Suppressor macrophage treated with lipopolysaccharide for 4 hours (primary cell): ENCODE data around the gene MED22.
"Not testable (repeated sequence)": the region's sequence is repeated elsewhere in the genome, so short reads cannot be mapped to it uniquely, and the experiment has no call there.

Source experiments
- DNase-seq: peaks from one replicate; pipeline ENCODE4 v3.0.0-alpha.2; 2020

Gene MED22

DNA sequence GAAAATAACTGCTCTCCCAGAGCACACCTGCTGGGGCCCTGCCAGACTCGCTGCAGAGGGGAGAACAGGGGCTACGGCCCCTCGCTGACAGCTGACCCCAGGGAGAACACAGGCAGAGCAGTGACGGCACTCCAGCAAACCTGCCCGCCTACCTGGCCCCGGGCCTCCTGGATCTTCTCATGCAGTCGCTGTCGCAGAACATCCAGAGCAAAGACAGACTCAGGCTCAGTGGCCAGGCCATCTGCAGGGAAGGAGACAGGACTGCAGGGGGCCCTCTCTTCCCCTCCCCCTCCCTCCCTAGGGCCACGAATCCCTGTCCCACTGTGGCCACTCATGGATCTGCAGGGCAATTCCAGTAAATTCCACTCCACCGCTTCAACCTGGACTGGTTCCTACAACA, 14.4 kb downstream of the MED22 start:
- no peak for DNase-seq

DNA sequence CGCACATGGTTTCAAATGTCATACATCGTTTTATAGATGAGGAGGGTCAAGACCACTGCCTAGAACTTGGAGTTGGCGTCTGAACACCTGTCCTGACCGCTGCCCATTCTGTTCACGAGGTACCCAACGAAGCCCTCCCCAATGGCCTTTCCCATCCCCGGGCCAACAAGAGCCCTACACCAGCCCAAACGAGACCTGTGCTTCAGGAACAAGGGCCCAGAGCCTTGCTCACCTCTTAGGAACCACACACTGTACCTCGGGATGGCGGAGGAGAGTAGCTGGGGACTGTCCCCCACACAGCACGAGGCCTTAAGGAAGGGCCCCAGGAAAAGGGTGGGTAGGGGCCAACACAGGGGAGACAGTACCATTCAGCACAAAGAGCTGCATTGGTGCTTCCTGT, 14.9 kb downstream of the MED22 start:
- no peak for DNase-seq

DNA sequence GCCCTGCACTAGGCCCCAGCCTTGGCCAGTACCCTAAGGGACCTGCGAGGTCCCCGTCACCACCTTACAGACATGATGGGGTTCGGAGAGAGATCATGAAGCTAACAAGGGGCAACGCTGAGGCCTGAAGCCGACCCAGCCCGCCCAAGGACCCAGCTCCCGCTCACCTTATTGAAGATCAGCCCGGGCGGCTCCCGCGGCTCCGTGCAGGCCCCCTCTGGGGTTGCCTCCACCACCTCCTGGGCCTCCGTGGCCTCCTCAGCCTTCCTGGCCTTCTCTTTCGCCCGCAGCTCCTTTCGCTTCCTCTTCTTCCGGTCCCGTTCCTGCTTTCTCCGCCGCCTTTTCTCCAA, 15.6 kb downstream of the MED22 start:
- DNase-seq, result no peak

DNA sequence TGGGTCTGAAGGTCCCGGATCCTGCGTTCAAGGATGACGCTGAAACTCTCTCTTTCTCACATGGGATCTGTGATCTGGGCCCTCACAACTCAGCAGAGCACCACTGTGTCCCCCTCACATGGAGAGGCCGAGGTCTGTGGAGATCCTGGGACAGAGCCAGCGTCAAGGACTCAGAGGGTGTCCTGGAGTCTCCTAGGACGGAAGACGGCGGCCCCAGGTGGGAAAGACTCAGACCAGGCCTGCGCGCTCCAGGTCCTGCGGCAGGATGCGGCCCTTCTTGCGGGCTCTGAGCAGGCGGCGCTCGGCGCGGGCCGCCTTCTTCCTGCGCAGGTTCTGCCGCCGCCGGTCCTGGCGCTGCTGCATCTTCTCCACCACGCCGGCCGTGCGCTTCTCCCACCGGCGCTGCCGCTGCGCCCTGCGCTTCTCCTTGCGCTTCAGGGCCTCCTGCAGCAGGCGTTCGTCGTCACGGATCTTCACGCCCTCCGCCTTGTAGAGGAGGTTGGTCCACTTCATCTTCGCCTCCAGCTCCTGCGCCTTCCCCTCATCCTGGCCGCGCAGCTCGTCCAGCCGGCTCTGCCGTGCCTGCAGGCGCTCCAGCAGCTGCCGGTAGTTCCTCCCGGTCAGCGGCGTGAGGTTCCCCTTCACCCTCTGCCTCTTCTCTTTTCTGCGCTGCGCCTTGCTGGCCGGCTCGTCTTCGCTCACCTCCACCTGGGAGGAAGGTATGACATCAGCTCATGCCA, 16.1 kb downstream of the MED22 start:
- no peak for DNase-seq

DNA sequence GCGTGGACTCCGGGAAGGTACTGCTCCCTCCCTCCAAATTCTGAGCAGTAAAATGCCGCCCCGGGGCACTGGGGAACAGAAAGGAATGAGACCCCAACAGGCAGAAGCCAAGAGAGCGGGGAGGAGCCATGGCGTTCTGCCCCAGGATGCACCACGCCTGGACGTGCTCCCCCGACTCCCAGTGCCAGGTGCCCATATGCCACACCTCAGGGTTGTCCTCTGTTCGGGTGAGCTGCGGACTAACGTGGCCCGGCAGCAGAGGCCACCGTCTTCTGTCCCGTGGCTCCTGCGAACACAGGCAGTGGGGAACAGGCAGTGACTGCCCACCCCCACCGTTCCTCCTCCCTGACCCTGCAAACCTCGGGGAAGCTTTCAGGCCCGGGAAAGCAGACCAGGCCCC, 16.7 kb downstream of the MED22 start:
- DNase-seq, result no peak

DNA sequence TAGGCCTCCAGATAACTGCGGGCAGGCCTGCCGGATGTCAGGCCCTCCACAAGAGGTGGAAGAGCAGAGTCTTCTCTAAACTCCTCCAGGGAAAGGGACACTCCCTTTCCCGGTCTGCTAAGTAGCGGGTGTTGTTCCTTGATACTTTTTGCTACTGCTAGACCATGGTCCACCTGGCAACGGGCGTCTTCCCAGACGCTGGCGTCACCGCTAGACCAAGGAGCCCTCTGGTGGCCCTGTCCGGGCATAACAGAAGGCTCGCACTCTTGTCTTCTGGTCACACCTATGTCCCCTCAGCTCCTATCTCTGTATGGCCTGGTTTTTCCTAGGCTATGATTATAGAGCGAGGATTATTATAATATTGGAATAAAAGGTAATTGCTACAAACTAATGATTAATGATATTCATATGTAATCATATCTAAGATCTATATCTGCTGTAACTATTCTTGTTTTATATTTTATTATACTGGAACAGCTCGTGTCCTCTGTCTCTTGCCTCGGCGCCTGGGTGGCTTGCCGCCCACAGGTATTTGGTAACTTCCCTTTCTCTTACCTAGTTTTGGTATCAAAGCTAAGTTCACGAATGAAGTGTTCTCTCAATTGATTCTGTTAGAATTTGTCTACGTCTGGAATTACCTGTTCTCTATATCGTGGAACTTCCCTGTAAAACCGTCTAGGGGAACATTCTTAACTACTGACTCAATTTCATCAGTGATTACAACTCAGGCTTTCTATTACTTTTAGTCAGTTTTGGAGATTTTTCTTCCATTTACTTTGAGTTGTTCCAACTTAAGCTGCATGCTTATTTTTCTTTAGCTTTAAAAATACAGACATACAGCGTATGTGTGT, 18.4 kb downstream of the MED22 start:
- not testable (repeated sequence) for DNase-seq

DNA sequence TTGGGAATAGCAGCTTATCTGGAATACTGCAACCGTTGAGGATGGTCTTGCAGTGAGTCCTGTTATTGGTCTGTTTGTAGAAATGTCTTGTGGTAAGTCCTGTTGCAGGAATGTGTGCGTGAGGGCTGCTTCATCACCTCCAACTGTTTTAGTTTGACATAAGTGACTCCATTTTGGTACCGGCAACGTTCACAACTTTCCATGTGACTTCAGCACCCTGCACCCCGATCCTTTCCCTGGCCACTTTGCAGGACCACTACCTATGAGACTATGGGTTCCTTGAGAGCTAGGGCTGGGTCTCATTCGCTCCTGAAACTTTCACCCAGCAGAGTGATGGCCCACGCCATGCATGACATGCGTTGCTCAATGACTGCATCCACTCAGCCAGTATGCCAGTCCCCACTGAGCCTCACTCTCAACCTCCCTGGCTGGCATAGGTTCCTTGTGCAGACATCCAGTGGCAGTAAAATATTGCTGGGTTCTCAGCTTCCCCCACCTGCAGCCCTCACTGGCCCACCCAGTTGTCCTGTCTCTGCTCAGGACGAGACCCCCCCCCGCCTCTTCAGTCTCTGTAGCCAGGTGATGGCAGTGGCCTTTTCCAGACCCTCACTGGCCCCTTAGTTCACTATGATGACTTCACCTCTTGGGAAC, 20.0 kb downstream of the MED22 start:
- DNase-seq, result no peak

DNA sequence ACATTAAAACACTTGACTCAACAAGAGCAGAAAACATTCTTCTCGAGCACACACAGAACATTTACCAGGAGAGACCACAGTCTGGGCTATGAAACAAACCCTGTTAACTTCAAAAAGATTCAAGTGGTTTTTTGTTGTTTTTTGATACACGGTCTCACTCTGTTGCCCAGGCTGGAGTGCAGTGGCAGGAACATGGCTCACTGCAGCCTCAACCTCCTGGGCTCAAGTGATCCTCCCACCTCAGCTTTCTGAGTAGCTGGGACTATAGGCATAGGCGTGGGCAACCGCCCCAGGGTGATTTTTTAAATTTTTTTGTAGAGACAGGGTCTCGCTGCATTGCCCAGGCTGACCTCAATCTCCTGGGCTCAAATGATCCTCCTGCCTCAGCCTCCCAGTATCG, 20.9 kb downstream of the MED22 start:
- not testable (repeated sequence) for DNase-seq

DNA sequence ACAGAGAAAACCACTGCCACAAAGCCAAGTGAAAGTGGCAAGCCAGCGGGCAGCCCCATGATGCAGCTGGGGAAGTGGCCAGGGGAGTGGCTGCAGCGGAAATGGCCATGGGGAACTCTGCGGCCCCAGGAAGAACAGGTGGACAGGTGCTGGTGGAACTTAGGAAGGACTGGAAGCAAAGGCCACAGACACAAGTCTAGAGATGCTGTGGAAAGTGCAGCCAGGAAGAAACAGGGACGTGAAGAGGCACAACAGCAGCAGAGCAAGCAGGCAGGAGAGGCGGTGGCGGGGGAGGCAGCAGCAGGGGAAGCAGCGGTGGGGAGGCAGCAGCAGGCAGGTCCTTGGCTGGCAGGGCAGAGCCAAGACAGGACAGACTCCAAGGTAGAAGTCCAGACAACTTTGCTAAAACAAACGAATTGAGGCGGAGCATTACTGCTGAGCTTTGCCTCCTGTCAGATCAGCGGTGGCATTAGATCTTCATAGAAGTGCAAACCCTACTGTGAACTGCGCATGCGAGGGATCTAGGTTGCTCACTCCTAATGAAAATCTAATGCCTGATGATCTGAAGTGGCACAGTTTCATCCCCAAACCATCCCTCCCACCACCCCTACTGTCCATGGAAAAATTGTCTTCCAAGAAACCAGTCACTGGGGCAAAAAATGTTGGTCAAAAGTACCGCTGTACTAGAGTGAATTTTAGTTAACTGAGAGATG, 23.8 kb downstream of the MED22 start:
- no peak for DNase-seq

DNA sequence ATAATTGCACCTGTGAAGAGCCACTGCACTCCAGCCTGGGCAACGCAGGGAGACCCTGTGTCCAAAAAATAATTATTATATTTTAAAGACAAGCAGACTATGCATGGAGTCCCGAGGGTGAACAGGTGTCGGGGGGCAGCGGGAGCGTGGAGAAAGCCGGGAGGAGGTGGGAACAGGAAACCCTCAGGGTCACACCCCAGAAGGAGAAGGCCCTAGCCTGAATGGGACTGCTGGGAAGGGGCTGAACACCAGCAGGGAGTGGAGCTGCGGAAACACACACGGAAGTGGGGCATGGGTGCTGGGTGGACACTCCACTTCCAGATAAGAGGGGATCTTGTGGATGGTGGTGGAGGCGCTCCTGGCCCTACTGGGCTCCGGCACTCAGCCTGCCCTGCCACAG, 24.7 kb downstream of the MED22 start:
- no peak for DNase-seq

DNA sequence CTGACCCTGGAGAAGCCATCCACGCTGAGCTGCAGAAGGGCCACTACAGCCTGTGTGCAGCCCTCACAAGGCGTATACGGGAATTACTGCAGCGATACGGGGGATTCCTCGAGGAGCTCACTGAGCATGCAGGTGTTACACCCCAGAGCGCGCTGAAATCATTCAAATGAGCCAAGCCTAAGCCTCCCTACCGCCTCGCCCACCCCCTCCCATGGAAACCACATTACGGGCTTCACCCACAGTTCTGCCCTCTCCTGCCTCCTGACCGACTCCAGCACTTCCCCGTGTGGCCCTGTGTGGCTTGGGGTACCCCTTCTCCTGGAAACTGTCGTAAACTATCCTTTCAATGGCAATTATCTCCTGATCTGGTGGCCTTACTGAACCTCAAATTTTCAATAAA, 25.2 kb downstream of the MED22 start:
- no peak for DNase-seq

DNA sequence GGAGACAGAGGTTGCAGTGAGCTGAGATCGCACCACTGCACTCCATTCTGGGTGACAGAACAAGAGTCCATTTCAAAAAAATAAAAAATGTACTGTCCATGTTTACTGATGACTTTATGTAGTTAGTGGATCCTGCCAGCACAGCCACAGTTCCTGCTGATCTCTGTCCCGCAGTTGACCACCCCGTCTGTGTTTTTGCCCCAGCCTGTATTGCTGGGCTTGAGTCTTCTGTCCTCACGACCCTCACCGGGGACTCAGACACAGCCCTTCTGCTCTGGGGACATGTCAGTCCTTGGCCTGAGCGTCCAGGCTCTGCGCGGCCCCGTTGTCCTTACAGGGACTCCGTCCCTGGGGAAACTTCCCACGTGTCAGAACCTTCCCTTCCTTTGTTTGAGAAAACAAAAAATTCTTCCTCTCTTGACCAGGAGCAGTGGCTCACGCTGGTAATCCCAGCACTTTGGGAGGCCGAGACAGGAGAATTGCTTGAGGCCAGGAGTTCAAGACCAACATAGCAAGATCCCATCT, 26.5 kb downstream of the MED22 start:
- no peak for DNase-seq

DNA sequence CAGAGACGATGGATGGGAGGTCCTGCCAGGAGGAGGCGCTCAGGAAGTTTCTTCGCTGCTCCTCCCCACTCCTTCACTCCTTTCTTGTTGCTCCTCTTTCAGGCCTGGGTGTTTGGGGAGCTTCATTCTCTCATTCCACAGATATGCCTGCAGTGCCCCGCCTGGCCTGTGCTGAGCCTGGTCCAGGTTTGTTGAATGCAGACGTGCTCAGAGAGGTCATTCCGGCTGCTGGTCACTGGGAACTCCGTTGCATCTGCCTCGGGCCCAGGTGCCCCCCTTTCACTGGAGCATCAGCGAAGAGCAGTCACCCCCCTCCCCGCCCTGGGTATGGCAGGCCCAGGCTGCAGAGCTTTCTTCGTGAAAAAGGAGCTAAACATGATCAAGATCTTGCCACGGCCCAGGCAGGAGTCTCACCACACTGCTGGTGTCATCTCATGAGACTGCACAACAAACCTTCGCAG, 27.5 kb downstream of the MED22 start:
- DNase-seq, result no peak

DNA sequence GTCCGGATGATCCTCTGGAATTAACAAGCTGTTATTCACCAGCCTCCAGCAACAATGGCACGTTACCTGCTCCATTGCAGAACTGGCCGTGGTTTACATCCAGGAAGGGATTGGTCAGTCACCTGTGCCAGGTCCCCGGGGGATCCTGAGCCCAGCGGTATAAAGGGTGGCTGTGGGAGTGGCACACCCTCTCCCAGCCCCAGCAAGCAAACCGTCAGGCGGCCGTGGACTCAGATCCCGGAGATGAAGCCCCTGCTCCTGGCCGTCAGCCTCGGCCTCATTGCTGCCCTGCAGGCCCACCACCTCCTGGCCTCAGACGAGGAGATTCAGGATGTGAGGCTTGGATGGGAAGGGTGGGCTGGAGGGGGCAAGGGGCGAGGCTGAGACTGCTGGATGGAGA, 30.4 kb downstream of the MED22 start:
- DNase-seq, result not testable (repeated sequence)

DNA sequence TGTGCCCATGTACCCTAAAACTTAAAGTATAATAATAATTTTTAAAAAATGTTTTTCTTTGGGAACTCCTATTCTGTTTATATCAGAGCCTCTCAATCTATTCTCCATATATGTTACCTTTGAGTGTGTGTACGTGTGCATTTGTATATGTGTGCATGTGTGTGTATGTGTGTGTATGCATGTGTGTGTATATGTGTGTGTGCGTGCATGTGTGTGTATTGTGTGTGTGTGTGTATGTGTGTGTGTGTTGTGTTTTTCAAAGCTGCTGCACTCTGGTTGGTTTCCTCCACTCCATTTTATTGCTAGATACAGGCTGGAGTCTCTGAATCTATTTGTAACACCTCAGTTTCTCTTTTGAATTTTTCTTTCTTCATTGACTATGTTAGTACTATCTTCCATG, 31.9 kb downstream of the MED22 start:
- no peak for DNase-seq

DNA sequence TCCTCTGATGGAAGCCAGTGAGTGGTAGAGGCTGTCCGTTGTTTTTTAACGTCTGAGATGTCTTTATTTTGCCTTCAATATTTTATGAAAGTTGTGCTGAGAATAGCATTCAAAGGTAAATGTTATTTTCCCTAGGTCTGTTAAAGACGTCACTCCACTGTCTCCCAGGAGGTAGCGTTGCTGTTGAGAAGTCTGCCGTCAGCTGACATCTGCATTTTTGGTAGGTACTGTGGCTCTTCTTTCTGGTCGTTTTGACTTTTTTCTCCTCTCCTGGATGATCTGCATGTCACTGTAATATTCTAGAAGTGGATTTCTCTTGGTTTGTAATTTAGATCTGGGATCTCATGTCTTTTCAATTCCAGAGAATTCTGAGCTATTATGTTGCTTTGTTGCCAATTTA, 38.3 kb downstream of the MED22 start:
- no peak for DNase-seq

DNA sequence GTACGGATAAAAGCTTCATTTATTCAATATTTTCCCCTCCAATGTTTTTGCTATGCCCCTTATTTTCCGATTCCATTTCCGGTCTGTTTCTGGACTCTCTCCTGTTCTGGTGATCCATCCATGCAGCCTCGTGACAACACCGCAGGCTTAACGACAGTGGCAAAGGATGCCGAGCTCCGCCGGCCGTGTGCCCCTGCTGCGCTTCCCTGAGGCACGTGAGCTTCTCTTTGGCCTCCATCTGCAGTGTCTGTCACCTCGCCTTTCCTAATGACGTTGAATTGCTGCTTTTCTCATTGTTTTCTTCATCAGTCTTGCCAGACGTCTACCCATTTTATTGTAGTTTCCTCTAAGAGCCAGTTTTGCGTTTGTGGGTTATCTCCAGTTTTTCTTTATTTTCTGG, 40.6 kb downstream of the MED22 start:
- no peak for DNase-seq

DNA sequence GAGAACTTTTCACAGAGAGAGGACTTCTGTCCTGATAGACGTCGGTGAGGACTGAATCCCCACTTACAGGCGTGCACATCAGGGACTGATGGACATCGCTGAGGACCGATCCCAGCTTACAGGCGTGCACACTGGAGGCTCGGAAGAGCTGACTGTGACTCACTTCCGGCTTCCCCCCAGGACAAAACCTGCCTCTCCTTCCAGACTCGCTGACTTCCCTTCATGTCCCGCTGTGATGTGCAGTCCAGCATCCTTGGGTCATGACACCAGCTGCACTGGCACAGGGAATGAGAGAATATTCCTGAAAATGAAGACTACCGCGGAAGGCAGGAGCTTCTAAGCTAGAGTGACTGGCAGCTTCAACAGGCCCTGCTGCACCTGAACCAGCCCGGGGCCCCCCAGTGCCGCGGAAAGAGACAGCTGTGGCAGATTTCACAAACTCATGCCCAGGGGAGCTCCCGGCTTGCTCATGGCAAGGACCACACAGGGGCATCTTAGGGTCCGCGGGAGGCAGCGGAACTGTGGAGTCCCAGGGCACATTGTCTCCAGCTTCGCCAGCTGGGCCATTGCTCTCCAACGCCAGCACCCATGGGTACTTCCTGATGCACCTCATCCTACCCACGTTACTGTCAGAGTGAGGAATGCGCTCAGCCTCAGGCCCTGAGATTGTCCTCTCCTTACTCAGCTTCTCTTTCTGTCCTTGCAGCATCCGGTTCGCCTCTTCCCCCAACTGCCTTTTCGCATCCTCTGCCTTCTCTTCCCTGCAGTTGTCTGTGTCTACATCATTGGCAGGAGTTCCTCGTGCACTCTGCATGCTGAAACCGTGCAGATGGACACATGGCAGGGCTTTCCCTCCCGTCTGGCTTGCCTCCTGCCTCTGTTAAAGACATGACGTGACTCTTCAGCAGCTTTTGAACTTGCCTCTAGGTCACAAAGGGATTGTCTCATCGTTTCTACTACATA, 41.4 kb downstream of the MED22 start:
- no peak for DNase-seq

DNA sequence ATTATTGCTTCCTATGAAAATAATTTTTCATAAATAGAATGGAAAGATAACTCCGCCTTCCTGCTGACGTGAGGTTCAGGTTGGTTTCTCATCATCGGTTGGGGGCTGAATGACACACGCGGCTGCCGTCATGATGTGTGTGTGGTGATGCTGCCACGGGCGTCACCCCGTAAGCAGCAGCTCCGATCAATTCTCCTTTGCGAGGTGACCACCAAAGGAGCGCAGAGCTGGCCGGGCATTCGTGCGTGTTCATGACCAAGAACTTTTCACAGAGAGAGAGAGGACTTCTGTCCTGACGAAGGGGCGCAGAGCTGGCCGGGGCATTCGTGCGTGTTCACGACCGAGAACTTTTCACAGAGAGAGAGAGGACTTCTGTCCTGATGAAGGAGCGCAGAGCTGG, 42.2 kb downstream of the MED22 start:
- DNase-seq, result no peak

DNA sequence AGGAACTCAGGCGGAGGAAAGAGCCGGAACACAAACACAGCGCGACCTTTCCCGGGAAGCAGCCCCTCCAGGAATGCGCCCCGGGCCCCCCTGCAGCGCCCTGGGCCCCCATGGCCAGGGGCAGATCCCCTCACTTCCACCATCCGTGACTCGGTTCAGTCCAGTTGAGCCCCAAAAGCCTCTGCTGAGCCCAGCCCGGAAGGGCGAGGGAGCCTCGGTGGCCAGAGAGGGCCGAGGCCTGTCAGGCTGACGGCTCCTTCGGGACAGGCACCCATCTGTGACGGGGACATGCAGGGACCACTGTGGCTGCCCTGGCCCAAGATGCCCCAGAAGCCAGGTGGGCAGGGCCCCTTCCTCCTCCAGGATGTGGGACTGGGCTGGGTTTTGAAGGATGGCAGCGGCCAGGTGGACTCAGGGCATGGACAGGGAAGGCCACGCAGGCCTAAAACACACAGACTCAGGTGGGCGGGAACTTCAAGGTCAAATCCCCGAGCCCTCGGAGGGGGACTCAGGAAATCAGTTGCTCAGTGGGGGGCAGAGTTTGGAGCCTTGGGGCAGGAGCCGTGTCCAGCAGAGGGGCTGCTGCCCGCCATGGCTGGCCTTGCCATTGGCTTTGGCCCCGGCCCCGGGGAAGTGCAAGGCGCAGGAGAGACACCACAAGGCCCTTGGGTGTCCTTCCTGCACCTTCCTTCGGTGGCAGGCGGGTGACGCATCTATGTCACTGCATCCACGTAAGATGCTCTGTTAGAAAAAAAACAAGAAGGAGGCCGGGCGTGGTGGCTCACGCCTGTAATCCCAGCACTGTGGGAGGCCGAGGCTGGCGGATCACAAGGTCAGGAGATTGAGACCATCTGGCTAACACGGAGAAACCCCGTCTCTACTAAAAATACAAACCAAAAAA, 43.2 kb downstream of the MED22 start:
- no peak for DNase-seq

DNA sequence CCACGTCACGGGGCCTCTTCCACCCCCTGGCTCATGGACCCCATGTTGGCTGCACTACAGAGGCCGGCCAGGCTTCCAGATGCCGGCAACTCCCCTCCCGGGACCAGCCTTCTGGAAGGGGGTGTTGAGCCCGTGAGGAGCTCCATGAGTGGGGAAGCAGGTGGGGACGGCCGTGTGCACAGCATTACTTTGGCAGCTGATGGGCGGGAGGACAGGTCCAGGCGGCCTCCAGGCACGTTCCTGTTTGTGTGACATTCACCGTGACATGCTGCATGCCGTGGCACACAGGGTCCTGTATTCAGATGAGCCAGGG, 43.8 kb downstream of the MED22 start:
- no peak for DNase-seq
